ENCODE data around the gene ZCRB1. TPM values are rescaled to one million over a fixed set of nuclear protein-coding genes. Genes with fewer than 3 reads are reported as not detected.

Gene ZCRB1
- total RNA-seq, 1 donor from 2014 or later = 43.5 TPM

- Histone ChIP-seq H3K36me3 (peaks cover 5% of the 10 kb centered on the region), H3K9me3 (no peaks in the 10 kb centered on the region), H3K4me3 (no peak overlapping the region), H3K27me3 (ENCODE audit: low read depth) (no peaks in the 10 kb centered on the region), H3K27ac (no peak overlapping the region), H3K4me1 (no peaks in the 10 kb centered on the region)
- DNase-seq (no peak), ATAC-seq (no peak)
- intact Hi-C loops (cut with DNase I) = no loop called here
- TF ChIP-seq CTCF (IDR thresholded peaks at IDR 0.05) = no peak
These were observed 19.6 kb downstream of the ZCRB1 start for GRCh38 chr12:42306297-42306696.

GRCh38 chr12:42299392-42300308 lies 26.2 kb downstream of the ZCRB1 start:
- Histone ChIP-seq H3K4me3 (no peak overlapping the region), H3K4me1 (no peaks in the 10 kb centered on the region), H3K27me3 (ENCODE audit: low read depth) (no peaks in the 10 kb centered on the region), H3K27ac (no peak overlapping the region), H3K9me3 (no peaks in the 10 kb centered on the region), H3K36me3 (no peaks in the 10 kb centered on the region)
- TF ChIP-seq CTCF (IDR thresholded peaks at IDR 0.05) = no peak
- DNase-seq (no peak), ATAC-seq (no peak)
- intact Hi-C loops (cut with DNase I) = no loop called here

- Histone ChIP-seq H3K4me3 (no peak overlapping the region), H3K27me3 (ENCODE audit: low read depth) (no peaks in the 10 kb centered on the region), H3K27ac (no peak overlapping the region), H3K9me3 (no peaks in the 10 kb centered on the region), H3K36me3 (no peaks in the 10 kb centered on the region), H3K4me1 (no peaks in the 10 kb centered on the region)
- no peak for TF ChIP-seq CTCF (IDR thresholded peaks at IDR 0.05)
- DNase-seq (no peak), ATAC-seq (no peak)
- intact Hi-C loops (cut with DNase I) = no loop called here
These were observed 27.0 kb downstream of the ZCRB1 start for GRCh38 chr12:42298887-42299286.

- ATAC-seq (no peak), DNase-seq (no peak)
- Histone ChIP-seq H3K27me3 (ENCODE audit: low read depth) (no peaks in the 10 kb centered on the region), H3K9me3 (no peaks in the 10 kb centered on the region), H3K27ac (no peak overlapping the region), H3K4me3 (no peak overlapping the region), H3K4me1 (no peaks in the 10 kb centered on the region), H3K36me3 (no peaks in the 10 kb centered on the region)
- intact Hi-C loops (cut with DNase I) = no loop called here
- peak; percentile 30 for TF ChIP-seq CTCF (IDR thresholded peaks at IDR 0.05)
These were observed 29.3 kb downstream of the ZCRB1 start for GRCh38 chr12:42296503-42297109.

- DNase-seq (no peak), ATAC-seq (no peak)
- no peak for TF ChIP-seq CTCF (IDR thresholded peaks at IDR 0.05)
- intact Hi-C loops (cut with DNase I) = no loop called here
- Histone ChIP-seq H3K4me3 (no peak overlapping the region), H3K27me3 (ENCODE audit: low read depth) (no peaks in the 10 kb centered on the region), H3K9me3 (no peaks in the 10 kb centered on the region), H3K27ac (no peak overlapping the region), H3K4me1 (no peaks in the 10 kb centered on the region), H3K36me3 (no peaks in the 10 kb centered on the region)
These were observed 34.2 kb downstream of the ZCRB1 start for GRCh38 chr12:42291680-42292079.

Data from lower lobe of right lung (tissue), 2 donors.